Keratinocyte (primary cell): ENCODE data around the gene MAPK14. TPM values are rescaled to one million over a fixed set of nuclear protein-coding genes. Genes with fewer than 3 reads are reported as not detected.

Experiments
- DNase-seq: peaks from one replicate; pipeline ENCODE4 v3.0.0-alpha.2; 2011; ENCODE audit warnings: low read depth, missing footprints, low spot score
- FAIRE-seq: peaks from 2 replicates; lab custom pipeline; 2011; peaks lifted over from hg19 to GRCh38; lab: Jason Lieb, UNC
- H2AFZ ChIP-seq: 2 replicates; pipeline ENCODE4 v1.6.0; 2012; ENCODE audit warnings: low read length, control low read depth, inconsistent platforms; ENCODE audit not compliant: control insufficient read depth
- H3K27ac ChIP-seq: 2 replicates; pipeline ENCODE4 v1.5.1; 2011; ENCODE audit warnings: low read length; ENCODE audit not compliant: control insufficient read depth, insufficient read depth
- H3K27me3 ChIP-seq: 3 replicates; pipeline ENCODE4 v1.6.0; 2011; ENCODE audit warnings: low read length; ENCODE audit not compliant: control insufficient read depth, insufficient read depth; ENCODE audit errors: extremely low read depth
- H3K36me3 ChIP-seq, 2 experiments: 2 replicates in 1 of 2; 3 replicates in 1 of 2; pipeline ENCODE4 v1.5.1; 2011; ENCODE audit warnings: low read length in 2 of 2, mild to moderate bottlenecking in 1 of 2; ENCODE audit not compliant: control insufficient read depth in 2 of 2, insufficient read depth in 2 of 2; ENCODE audit errors: extremely low read depth in 1 of 2
- H3K4me1 ChIP-seq: 3 replicates; pipeline ENCODE4 v1.5.1; 2011; ENCODE audit warnings: low read length; ENCODE audit not compliant: control insufficient read depth, insufficient read depth; ENCODE audit errors: extremely low read depth
- H3K4me2 ChIP-seq: 3 replicates; pipeline ENCODE4 v1.6.0; 2011; ENCODE audit warnings: low read depth, low read length; ENCODE audit not compliant: control insufficient read depth, insufficient read depth; ENCODE audit errors: extremely low read depth
- H3K4me3 ChIP-seq, 3 experiments: fragments of 200-600 bp in 1 of 3; sonication (generic) in 1 of 3; 2 replicates in 2 of 3; 3 replicates in 1 of 3; pipeline ENCODE4 v1.5.1; 2011 to 2016; ENCODE audit warnings: low read length in 3 of 3, mild to moderate bottlenecking in 3 of 3, control low read depth in 2 of 3, inconsistent platforms in 1 of 3, low read depth in 1 of 3, mixed read lengths in 1 of 3, mixed run types in 1 of 3, moderate library complexity in 1 of 3; ENCODE audit not compliant: control insufficient read depth in 2 of 3, insufficient read depth in 2 of 3; ENCODE audit errors: extremely low read depth in 1 of 3
- H3K79me2 ChIP-seq: 2 replicates; pipeline ENCODE4 v1.6.0; 2012; ENCODE audit warnings: low read length; ENCODE audit not compliant: control insufficient read depth, insufficient read depth
- H3K9ac ChIP-seq: 3 replicates; pipeline ENCODE4 v1.6.0; 2011; ENCODE audit warnings: low read length; ENCODE audit not compliant: control insufficient read depth, insufficient read depth; ENCODE audit errors: extremely low read depth
- H3K9me1 ChIP-seq: 3 replicates; pipeline ENCODE4 v1.6.0; 2011; ENCODE audit warnings: low read length; ENCODE audit not compliant: control insufficient read depth, insufficient read depth; ENCODE audit errors: extremely low read depth
- H3K9me3 ChIP-seq: 2 replicates; pipeline ENCODE4 v1.5.1; 2012; ENCODE audit warnings: low read depth, low read length; ENCODE audit not compliant: control insufficient read depth
- H4K20me1 ChIP-seq: 3 replicates; pipeline ENCODE4 v1.6.0; 2011; ENCODE audit warnings: low read length; ENCODE audit not compliant: control insufficient read depth, insufficient read depth; ENCODE audit errors: extremely low read depth
- CTCF ChIP-seq, 3 experiments: IDR thresholded peaks in 1 of 3; conservative IDR thresholded peaks in 1 of 3; optimal IDR thresholded peaks in 1 of 3; 2 replicates in 2 of 3; 3 replicates in 1 of 3; pipeline versions ENCODE3 to v1.5.1; 2011; ENCODE audit warnings: low read length in 3 of 3, mild to moderate bottlenecking in 3 of 3, moderate library complexity in 2 of 3, control low read depth in 1 of 3, inconsistent platforms in 1 of 3; ENCODE audit not compliant: insufficient read depth in 2 of 3; ENCODE audit errors: extremely low read depth in 1 of 3
- EZH2 ChIP-seq: IDR thresholded peaks from one replicate; pipeline ENCODE4 v1.6.1; 2012; ENCODE audit warnings: inconsistent platforms, mild to moderate bottlenecking, low read length, moderate library complexity
- dilution Hi-C: fragments of 300-500 bp; cut with MboI; formaldehyde crosslinking; loops from one replicate; pipeline ENCODE4 v1.7.0; 2020; ENCODE audit warnings: low sequenced_read_pairs; ENCODE audit not compliant: extremely low pct_ligation_motif_present
- polyA plus RNA-seq, 5 experiments: library from polyadenylated mRNA; depleted of rRNA in 3 of 5; stranded (reverse) in 3 of 5; stranded (forward) in 1 of 5; unstranded in 1 of 5; fragments of >200 nt; gene quantifications; 1 replicate in 1 of 5; 2 replicates in 3 of 5; 3 replicates in 1 of 5; pipeline versions ENCODE4 v1.2.1 to v1.2.3, GENCODE V29; 2011 to 2012; ENCODE audit warnings: missing spikeins in 2 of 5, low read depth in 1 of 5, low replicate concordance in 1 of 5

MAPK14 gene
- polyA plus RNA-seq, 1 donor (not counting 4 experiments of a cell fraction or from before 2014, with no cell fraction given): 52.4 TPM

- no peaks in the 10 kb centered on the region for H3K9me3 ChIP-seq
- H3K79me2 ChIP-seq: no peaks in the 10 kb centered on the region
- H3K4me3 ChIP-seq: no peak overlapping the region
- FAIRE-seq (no peak), DNase-seq (no peak)
- no peaks in the 10 kb centered on the region for H3K9me1 ChIP-seq
- H3K27ac ChIP-seq: no peak overlapping the region
- H3K4me2 ChIP-seq: no peak overlapping the region
- no peak overlapping the region for H3K9ac ChIP-seq
- H2AFZ ChIP-seq: no peak overlapping the region
- no peak for TF ChIP-seq CTCF (optimal IDR thresholded peaks at IDR 0.05 in 1 of 3, IDR thresholded peaks at IDR 0.05 in 1 of 3, conservative IDR thresholded peaks at IDR 0.05 in 1 of 3; ENCODE audit: extremely low read depth in 1 of 3, insufficient read depth in 2 of 3, low read length in 3 of 3)
- no peak for TF ChIP-seq EZH2
- no peaks in the 10 kb centered on the region for H3K27me3 ChIP-seq
- peaks cover 0 to 27% of the 10 kb centered on the region in 2 experiments for H3K36me3 ChIP-seq
- dilution Hi-C loops: no loop called here
- peaks cover 13% of the 10 kb centered on the region for H3K4me1 ChIP-seq
- no peaks in the 10 kb centered on the region for H4K20me1 ChIP-seq
Measured at GRCh38 chr6:36136551-36136950, 108.9 kb downstream of the MAPK14 start.

GRCh38 chr6:36138667-36139066, 111.1 kb downstream of the MAPK14 start:
- dilution Hi-C loops: no loop called here
- Histone ChIP-seq H3K4me1 (no peaks in the 10 kb centered on the region), H3K9ac (no peak overlapping the region)

More at GRCh38 chr6:36138667-36139066, 111.1 kb downstream of the MAPK14 start:
- no peaks in the 10 kb centered on the region for H4K20me1 ChIP-seq
- H3K4me3 ChIP-seq: no peak overlapping the region
- TF ChIP-seq EZH2 (no peak), CTCF (optimal IDR thresholded peaks at IDR 0.05 in 1 of 3, IDR thresholded peaks at IDR 0.05 in 1 of 3, conservative IDR thresholded peaks at IDR 0.05 in 1 of 3; ENCODE audit: extremely low read depth in 1 of 3, insufficient read depth in 2 of 3, low read length in 3 of 3) (no peak)
- H3K27ac ChIP-seq: no peak overlapping the region
- DNase-seq (no peak), FAIRE-seq (no peak)
- H3K4me2 ChIP-seq: no peak overlapping the region
- no peaks in the 10 kb centered on the region for H3K9me1 ChIP-seq
- no peak overlapping the region for H2AFZ ChIP-seq
- H3K27me3 ChIP-seq: no peaks in the 10 kb centered on the region
- H3K9me3 ChIP-seq: no peaks in the 10 kb centered on the region
- peaks cover 0 to 24% of the 10 kb centered on the region in 2 experiments for H3K36me3 ChIP-seq
- no peaks in the 10 kb centered on the region for H3K79me2 ChIP-seq
